GM12891 (cell line): ENCODE measurements around the gene DOCK4.

Experiments used
- POLR2A ChIP-seq: IDR thresholded peaks from 2 replicates; pipeline ENCODE4 v1.6.1; 2011; ENCODE audit warnings: low read depth, low read length, control low read depth
- POLR2AphosphoS5 ChIP-seq: IDR thresholded peaks from 2 replicates; pipeline ENCODE4 v1.6.1; 2011; ENCODE audit warnings: low read depth, low read length, control low read depth
- SPI1 ChIP-seq: IDR thresholded peaks from 2 replicates; pipeline ENCODE4 v1.6.1; 2011; ENCODE audit warnings: low read depth, low read length, control low read depth
- TAF1 ChIP-seq: IDR thresholded peaks from 2 replicates; pipeline ENCODE4 v1.6.1; 2011; ENCODE audit warnings: low read depth, low read length, control low read depth

GRCh38 chr7:112079673-112080072, 126.5 kb downstream of the DOCK4 start:
- TF ChIP-seq POLR2AphosphoS5 (no peak), TAF1 (no peak), POLR2A (no peak), SPI1 (no peak)
